Activated CD4-positive, CD25-positive, alpha-beta regulatory T cell treated with anti-CD3 and anti-CD28 coated beads, Interleukin-2, amount 50 U/mL, for 24 hours (primary cell): Measurements from ENCODE around the gene FMN1.
A peak's percentile ranks its signal among the peaks of the same experiment; 100 is the strongest.

Source experiments
- ATAC-seq, 2 donors: fragments of 150-1000 bp; cut with Tn5 transposase; one replicate each; pipeline ENCODE4 v1.10.0; 2021; ENCODE audit warnings: mild to moderate bottlenecking in 1 of 2, moderate library complexity in 1 of 2

The FMN1 gene

DNA sequence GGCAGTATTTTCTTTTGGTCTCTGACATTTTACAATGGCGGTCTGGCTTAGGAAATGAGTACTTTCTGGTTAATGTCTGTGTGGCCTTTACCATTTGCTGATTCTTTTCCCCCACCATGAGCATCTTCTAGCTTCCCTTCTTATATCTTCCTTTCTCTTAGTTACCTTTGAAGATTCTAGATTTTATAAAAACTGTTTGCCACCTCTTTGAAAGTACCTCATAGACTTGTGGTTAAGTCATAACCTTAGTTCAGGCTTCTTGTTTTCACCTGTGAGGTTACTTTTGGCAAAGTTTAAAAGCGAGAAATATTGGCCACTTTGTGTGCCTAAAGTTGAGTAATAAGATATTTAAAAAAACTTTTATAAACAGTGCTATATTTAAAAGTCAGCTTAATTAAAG is 147.4 kb downstream of the FMN1 start:
- no peak for ATAC-seq

DNA sequence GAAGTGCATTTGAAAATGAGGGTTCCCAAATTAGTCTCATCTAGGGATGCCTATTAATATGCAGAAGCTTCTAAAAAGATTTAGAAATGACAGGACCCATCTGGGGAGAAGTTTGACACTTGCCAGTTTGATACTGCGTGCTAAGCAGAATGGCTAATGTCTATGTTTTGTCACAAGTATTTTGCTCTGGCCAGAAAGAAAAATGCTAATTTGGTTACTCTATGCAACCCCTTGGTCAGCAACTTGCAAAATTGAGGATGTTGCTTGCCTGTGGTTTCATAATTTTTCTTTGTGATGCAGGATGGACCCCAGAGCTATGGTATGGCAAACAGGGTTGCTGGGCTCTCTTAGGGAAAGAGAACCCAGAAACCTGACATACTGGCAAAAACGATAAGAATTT is 148.2 kb downstream of the FMN1 start:
- ATAC-seq = no peak

DNA sequence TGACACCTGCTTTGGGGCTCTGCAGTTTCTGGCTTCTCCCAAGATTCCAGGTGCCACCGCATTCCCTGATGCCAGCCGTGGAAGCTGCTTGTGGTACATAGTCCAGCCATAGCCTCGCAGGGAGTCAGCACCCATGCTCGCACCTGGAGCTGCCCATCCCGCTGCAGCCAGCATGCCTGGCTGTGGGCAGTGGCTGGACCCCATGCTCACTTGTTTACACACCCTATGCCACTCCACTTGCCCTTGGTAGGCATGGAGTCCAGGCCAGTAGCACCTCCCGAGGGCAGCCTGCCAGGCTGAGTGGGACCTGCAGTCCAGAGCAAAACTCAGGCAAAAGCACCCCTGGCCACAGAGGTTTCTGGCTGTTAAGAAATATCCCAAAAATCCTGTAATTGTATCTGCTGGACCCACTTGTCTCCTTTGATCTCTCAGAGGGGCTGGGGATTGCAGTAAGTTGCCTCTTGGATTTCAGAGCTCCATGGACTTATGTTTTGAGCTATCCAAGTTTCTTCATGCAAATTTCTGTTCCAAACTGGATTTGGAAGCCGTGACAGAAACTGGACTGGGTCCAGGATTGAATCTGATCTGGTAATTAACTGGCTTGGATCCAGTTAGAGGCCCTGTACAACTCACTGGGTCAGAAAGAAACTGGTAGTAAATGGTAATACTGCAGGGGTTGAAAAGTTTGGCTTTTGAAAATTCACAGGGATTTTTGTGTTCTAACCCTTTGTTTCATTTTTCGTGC is 149.3 kb downstream of the FMN1 start:
- no peak for ATAC-seq

DNA sequence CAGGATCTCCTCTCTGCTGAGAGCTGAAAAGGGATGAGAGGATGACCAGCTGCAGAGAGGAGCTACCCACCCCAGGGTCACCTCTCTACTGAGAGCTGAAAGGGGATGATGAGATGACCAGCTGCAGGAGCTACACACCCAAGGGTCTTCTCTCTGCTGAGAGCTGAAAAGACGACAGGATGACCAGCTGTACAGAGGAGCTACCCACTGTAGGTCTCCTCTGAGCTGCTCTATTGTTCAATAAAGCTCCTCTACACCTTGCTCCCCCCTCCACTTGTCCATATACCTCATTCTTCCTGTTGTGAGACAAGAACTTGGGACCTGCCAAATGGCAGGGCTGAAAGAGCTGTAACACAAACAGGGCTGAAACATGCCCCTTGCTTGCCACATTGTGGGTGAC is 149.9 kb downstream of the FMN1 start:
- no peak for ATAC-seq

DNA sequence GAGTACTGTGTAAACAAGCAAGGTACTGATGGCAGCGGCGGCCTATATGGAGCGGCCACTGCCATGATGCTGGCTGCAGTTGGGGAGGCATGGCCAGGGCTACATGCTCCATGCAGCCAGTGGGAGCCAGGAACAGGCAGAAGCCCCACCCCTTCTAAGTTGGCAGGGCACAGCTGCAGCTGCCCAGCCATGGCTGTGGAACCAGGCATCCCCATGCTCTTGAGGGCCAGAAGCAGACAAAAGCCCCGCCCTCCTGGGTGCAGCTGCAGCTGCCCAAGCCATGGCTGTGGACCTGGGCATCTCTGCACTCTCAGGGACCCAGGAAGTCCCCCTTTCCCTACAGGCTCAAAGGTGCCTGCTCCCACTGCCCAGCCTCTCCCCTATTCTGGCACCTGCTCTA is 150.9 kb downstream of the FMN1 start:
- ATAC-seq = no peak

DNA sequence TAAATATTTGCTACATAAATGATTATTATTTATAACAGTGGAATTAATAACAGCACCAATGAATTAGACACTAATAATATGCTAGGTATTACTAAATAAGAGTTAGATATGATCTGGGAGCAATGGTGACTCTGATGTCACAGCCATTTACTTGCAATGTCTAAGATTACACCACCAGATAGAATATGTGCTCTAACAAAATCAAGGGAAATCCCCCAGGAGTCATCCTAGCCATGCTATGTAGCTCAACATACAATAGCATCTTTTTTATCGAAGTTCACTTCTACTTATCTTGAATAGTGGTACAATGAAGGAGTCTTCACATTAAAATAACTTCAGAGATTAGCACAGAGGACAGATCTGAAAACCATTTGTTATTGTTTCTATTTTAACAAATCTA is 154.0 kb downstream of the FMN1 start:
- no peak for ATAC-seq

DNA sequence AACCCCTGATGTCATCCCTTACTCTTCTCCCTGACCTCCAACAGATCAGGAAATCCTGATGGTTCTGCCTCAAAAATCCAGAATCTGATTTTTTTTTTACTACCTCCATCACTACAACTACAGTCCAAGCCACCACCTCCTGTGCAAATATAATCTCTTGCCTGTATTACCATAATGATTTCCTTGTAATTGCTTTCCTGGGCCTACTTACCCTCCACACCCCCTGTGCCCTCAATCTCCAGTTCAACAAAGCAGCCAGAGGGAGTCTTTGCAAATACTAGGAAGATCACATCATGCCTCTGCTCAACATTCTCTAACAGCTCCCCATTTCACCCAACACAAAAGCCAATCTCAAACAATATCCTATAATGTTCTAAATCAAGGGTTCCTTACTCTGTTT is 159.9 kb downstream of the FMN1 start:
- no peak for ATAC-seq

DNA sequence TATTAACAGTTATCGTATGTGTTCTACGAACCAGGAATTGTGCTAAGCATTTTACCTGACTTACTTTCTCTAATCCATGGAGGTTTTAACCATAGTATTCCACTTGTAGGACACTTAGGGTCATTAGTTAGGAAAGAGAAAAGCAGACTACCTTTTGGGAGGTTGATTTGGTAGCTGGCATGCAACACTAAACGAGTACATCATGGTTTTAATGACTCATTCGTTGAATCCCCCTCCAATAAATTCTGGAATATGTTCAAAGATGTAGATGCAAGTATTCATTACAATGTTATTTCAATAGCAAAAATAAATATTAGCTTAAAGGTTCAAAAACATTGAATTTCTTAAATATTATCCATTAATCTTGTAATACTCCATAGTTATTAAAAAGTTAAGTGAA is 162.5 kb downstream of the FMN1 start:
- no peak for ATAC-seq

DNA sequence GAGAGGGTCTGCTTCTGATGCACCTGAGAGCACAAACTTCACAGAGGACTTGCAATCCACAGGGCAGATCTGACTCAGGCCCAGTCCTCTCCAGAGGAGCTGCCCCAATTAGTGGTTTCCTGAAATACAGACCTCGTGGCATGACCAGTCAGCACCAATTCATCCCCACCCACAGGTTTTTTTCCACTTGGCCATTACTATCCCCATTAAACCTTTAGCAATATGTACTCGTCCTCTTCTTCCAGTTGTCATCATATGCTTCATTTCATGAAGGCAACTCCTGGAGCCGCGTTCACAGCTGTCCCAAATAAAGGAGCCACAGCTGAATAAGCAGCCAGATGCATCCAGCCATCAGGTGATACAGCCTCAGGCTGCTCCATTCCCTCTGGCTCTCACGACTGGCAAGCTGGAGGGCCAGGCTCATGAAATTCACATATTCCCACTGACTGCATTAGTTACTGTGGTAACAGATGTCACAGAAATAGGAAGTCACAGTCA is 163.1 kb downstream of the FMN1 start:
- ATAC-seq = no peak

DNA sequence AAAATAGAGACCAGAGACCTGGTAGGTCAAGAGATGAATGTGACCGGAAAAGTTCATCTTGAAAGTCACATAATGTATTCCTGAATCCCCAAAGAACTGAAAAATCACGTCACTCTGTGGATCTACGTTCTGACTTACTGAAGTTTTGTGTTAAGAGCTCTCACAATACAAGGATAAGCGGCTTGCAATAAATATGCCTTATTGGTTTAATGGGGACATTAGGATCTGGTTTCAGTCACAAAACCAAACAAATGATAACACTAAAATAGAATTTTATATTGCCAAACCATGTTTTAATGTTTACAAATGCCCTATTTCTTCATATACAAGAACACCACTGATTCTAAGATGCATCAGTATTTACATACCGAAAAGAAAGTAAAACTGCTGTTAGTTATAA is 164.2 kb downstream of the FMN1 start:
- ATAC-seq = no peak

DNA sequence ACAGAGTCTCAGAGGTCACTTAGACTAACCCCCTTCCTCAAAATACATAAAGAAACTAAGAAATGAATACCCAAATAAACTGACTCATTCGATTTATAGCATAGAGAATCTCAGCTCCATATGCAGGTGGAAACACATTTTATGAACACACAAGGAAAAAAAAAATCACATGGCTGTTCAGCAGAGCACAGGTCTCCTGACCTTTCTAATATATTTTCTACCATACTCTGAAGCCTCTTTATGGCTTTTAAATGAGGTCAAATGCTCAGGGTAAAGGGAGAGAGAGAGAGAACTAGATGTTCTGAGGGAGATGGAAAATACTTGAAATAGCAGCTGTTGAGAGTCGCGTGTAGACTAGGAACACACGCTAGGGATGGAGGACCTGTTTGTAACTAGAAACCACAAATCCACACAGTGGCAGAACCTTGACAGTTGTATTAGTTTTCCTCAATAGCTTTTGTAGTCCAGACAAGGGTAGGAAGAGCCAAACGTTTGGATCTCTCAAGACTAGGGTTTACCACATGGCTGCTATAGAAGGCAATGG is 165.3 kb downstream of the FMN1 start:
- ATAC-seq = no peak

DNA sequence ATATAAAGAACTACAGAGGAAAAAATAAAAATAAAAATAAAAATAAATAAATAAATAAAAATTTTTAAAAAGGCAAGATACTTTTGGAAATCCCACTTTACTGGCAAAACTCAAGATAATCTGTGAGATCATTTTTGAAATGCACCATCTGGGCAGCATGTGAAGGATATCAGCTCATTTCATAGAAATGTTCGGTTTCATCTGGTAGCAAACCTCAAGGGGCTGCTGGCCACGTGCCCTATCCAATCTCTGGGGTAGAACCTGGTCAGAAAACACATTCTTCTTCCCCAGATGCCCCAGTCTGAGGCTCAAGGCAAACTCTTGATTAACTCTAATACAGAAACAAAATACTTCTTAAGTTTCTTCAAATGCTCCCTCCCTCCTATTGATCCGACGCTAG is 166.0 kb downstream of the FMN1 start:
- no peak for ATAC-seq

DNA sequence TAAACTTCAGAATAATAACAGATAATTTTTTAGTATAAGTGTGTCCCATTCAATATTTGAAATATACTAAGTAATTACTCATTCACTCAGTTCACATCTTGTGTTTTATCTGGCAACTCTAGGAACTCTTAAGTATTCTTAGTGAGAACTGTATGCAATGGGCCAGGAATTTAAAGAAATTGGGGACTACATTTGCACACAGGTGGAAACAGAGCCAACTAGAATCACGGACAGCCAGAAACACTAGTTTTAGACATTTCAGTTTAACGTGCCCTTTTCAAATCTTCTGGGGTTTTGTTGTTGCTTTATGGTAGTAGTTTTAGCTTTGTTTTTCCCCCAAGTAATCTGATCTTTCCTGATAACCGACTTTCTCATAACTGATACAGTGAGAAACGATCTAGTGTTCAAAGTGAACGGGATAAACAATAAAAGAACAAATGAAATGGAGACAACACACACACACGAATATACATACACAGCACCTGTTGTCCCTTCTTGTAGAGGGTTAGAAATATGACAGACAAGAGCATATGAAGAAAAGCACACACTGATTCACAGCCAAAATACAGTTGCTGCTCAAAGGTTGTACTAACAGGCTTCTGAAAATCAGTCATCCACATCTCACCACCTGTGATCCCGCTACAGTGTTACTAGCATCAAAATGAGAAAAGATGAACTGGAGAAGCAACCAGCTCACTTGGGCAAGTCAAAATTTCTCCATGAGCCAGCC is 167.0 kb downstream of the FMN1 start:
- ATAC-seq = no peak

DNA sequence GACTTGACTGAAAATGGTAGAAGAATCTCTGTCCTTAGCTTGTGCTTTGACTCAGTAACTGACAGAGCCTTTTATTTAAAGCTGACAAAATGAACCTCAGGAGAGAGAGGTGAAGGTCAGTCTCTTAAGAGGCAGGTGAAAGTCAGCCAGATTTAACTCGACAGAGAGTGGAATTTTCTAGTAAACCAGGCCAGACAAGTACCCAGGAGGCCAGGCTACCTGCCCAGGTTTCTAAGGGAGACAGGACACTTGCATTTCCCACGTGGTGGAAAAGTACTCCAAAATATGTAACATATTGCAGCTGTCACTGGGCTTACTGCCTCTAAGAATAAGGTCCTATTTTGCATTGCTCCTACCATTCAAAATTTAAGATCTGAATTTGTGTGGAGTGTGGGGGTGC is 167.9 kb downstream of the FMN1 start:
- no peak for ATAC-seq

DNA sequence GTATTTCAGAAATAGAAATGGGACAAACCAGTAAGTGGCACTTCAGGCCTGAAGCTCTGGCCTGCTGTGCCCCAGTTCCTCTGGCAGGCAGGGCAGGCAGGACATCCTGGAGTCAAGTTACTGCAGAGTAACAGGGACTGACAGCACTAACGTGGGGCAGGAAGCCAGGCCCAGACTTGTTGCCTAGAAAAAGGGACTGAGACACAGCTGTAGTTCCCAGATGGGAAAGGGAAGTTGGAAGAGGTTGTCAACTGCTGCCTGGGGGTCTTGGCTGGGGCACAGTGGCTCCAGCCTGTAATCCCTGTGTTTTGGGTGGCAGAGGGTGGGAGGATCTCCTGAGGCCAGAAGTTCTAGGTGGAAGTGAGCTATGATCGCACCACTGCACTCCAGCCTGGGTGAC is 171.9 kb downstream of the FMN1 start:
- ATAC-seq = no peak

DNA sequence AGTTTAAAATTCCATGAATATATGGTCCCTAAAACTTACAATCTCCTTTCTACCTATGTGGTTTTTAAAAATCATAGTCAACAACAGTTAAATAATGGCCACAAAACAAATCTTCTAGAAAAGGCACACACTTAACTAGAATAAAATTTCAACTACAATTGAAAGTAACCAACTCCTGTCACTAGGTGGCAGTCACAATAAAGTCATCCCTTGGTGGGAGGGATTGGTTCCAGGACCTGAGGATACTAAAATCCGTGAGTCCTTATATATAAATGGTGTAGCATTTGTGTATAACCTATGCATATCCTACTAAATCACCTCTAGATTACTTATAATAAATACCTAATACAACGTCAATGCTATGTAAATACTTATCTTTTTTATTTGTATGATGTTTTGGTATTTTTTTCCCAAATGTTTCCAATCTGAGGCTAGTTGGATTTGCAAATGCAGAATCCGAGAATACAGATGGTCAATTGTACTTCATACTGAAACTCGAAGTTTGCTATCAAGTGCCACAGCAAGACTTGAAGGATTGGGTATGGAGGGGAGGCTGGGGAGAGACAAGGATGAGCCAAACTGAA is 172.6 kb downstream of the FMN1 start:
- no peak for ATAC-seq

DNA sequence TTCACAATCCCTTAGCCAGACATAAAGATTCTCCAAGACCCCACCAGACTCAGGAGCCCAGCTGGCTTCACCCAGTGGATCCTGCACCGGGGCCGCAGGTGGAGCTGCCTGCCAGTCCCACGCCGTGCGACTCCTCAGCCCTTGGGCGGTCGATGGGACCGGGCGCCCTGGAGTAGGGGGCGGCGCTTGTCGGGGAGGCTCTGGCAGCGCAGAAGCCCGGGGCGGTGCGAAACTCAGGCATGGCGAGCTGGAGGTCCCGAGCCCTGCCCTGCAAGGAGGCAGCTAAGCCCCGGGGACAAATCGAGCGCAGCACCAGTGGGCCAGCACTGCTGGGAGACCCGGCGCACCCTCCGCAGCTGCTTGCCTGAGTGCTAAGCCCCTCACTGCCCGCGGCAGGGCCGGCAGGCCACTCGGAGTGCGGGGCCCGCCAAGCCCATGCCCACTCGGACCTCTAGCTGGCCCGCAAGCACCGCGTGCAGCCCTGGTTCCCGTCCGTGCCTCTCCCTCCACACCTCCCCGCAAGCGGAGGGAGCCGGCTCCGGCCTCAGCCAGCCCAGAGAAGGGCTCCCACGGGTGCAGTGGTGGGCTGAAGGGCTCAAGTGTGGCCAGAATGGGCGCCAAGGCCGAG is 175.0 kb downstream of the FMN1 start:
- ATAC-seq = no peak

DNA sequence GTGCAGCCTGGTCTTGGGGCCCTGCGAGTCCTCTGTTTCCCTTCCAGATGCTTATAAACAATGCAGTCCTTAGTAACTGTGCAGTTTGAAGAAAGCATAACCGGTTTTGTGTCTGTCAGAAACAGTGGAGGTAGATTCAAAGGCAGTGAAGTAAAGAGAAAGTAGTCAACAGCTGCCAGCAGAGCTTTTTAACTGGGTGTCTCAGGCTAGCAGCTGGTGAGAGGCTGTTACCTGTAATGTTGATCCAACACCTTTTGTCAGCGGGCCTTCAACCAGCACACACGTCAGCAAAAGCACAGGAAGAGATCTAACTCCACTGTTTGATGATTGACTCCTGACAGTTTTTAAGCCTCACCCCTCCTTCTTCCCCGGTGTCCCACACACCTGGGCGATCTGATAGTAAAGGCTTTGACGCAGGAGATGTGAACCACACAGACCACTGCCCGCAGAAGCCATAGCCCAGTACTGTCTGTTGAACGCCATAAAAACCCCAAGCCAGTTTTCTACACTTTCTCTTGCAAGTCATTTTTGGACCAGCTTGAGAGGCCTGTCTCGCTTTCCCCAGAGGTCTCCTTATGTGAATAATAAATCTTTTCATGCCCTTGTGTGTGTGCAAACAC is 178.0 kb downstream of the FMN1 start:
- ATAC-seq = no peak

DNA sequence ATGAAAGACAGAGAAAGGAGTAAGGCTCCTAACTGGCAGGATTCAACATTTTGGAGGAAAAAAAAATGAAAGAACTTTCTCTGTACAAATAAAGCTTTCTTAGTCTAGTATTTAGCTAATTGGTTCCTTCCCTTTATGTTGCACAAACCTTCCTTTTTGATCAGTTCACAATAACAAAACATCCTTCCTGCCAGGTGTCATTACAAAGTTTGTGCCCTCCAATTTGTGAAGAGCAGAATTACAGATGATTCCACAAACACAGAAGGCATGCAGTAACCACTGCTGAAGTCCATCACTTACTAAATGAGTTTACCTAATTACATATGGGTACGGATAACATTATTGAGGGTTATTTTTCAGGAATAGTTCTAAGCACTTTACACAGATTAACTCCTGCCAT is 179.9 kb downstream of the FMN1 start:
- no peak for ATAC-seq

DNA sequence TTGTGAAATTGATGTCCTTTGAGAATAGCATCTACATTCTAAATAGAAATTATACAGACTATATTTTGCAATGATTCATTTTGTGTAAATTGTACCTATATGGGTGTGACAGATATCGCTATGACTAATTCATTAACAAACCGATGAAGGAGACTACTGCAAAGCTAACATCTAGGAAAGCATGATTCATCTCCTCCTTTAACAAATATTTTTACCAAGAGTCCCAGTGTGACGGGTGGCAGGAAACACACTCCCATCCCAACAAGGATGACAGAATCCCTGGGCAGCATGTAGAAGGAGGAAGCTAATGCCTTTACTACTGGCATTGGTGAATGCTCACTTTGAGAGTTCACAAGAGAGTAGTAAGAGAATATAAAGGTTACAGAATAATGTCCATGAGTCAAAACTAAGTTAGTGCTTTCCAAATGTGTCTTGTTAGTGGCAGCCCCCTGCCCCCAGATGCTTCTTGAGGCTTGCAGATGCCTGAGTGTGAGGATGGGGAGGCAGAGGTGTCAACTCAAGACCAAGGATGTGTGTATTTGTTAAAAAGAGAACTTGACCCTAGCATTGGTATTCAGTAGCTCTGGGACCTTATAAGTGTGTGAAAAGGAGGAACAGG is 180.6 kb downstream of the FMN1 start:
- peak; percentile 43 to 55 for ATAC-seq

DNA sequence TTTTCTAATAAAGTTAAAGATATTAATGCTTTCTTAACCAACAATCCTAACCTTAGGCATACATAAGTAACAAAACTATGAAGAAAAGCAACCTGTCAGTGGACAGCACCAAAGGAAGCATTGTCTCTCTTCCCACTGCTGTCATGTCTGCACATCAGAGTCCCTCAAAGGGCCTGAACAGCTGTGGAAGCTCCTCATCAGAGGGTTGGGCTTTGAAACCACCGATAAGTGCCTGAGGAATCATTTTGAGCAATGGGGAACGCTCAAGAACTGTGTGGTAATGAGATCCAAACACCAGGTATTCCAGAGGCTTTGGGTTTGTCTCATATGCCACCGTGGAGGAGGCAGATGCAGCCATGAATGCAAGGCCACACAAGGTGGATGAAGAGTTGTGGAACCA is 182.5 kb downstream of the FMN1 start:
- ATAC-seq = no peak

DNA sequence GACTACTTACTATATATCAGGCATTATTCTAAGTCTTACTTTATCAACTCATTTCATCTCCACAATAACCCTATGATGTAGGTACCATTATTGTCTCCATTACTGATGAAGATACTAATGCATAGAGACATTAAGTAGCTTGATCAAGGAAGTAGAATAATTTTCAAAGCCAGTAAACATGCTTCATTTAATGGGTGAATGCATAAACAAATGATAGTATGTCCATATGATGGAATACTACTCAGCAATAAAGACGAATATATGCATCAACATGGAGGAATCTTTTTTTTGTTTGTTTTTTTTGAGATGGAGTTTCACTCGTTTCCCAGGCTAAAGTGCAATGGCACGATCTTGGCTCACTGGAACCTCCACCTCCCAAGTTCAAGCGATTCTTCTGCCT is 184.9 kb downstream of the FMN1 start:
- ATAC-seq = no peak
